Coronary artery (tissue), 2 donors: ENCODE results near the gene DCST1.

Experiments
- DNase-seq: peaks from one replicate; pipeline ENCODE4 v3.0.0-alpha.2; 2017; ENCODE audit warnings: low spot score
- H3K27ac ChIP-seq, 2 donors: fragments of 200-600 bp; sonication (generic); one replicate each; pipeline ENCODE4 v1.5.1; 2016 to 2019
- H3K4me3 ChIP-seq: fragments of 200-600 bp; sonication (generic); 2 replicates; pipeline ENCODE4 v1.5.1; 2016; ENCODE audit warnings: mild to moderate bottlenecking, moderate library complexity
- TF ChIP-seq, protein P1 (sequence below): fragments of 200-600 bp; sonication (generic); IDR thresholded peaks from one replicate; pipeline ENCODE4 v1.5.1; 2019; ENCODE audit warnings: antibody characterized with exemption

DCST1 gene

GRCh38 chr1:155082301-155083051 lies 48.9 kb downstream of the DCST1 start:
- no peak for DNase-seq
- peak overlapping the region; percentile 68 for H3K4me3 ChIP-seq

DNA sequence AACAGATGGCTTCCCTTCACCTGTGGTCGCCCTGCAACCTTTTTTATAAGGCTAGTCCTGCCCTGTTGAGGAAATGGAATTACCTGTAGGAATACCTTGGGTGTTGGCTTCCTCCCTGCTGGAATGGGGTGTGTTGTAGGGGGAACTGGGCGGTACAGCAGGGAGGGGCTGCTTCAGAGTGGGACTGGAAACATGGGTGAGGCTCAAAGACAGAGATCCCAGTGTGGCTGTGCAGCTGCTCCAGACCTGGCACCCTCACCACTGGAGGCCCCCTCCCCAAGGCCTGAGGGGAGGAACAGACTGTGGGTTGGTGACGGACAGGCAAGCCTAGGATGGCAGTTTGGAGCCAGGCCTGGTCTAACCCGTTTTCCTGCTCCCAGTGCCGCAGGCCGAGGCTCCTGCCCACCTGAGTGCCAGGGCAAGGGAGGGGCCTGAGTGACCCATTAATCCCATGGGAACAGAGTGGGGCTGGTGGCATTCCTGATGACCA lies 49.5 kb downstream of the DCST1 start:
- TF ChIP-seq, protein P1, sequence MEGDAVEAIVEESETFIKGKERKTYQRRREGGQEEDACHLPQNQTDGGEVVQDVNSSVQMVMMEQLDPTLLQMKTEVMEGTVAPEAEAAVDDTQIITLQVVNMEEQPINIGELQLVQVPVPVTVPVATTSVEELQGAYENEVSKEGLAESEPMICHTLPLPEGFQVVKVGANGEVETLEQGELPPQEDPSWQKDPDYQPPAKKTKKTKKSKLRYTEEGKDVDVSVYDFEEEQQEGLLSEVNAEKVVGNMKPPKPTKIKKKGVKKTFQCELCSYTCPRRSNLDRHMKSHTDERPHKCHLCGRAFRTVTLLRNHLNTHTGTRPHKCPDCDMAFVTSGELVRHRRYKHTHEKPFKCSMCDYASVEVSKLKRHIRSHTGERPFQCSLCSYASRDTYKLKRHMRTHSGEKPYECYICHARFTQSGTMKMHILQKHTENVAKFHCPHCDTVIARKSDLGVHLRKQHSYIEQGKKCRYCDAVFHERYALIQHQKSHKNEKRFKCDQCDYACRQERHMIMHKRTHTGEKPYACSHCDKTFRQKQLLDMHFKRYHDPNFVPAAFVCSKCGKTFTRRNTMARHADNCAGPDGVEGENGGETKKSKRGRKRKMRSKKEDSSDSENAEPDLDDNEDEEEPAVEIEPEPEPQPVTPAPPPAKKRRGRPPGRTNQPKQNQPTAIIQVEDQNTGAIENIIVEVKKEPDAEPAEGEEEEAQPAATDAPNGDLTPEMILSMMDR = no peak
- no peak for DNase-seq
- H3K27ac ChIP-seq = no peak overlapping the region
- peak overlapping the region; percentile 68 for H3K4me3 ChIP-seq

More at GRCh38 chr1:155082301-155083051, 48.9 kb downstream of the DCST1 start:
- H3K27ac ChIP-seq = no peak overlapping the region
- TF ChIP-seq, protein P1 = no peak

- TF ChIP-seq, protein P1 = no peak
- peak overlapping the region; percentile 74 for H3K4me3 ChIP-seq
- H3K27ac ChIP-seq = no peak overlapping the region
- peak; percentile 70 for DNase-seq
Observed at GRCh38 chr1:155083865-155084721, 50.5 kb downstream of the DCST1 start.

GRCh38 chr1:155084722-155085503 lies 51.3 kb downstream of the DCST1 start:
- peak overlapping the region; percentile 65 to 90 for H3K27ac ChIP-seq
- peak overlapping the region; percentile 74 for H3K4me3 ChIP-seq
- DNase-seq = peak; percentile 94
- TF ChIP-seq, protein P1 = peak; percentile 91

GRCh38 chr1:155085504-155086127 lies 52.0 kb downstream of the DCST1 start:
- TF ChIP-seq, protein P1 = no peak
- Histone ChIP-seq H3K4me3 (peak overlapping the region; percentile 74), H3K27ac (peak overlapping the region; percentile 65 to 90)
- peak; percentile 84 for DNase-seq

DNA sequence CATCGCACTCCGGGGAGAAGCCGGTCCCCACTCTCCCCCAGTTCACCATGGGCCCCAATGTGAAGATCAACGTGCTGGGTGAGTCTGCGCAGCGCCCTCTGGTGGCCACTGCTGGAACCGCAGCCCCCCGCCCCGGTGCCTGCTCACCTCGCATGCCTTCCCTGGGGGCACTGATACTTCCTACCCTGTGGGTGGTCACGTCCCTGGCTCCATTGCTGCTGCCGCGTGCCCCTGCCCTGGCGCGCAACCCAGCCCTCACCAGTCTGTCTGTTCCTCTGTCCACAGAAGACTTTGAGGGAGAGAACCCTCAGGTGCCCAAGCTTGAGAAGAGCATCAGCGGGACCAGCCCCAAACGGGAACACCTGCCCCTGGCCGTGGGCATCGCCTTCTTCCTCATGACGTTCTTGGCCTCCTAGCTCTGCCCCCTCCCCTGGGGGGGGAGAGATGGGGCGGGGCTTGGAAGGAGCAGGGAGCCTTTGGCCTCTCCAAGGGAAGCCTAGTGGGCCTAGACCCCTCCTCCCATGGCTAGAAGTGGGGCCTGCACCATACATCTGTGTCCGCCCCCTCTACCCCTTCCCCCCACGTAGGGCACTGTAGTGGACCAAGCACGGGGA lies 52.6 kb downstream of the DCST1 start:
- Histone ChIP-seq H3K4me3 (peak overlapping the region; percentile 74), H3K27ac (peak overlapping the region in 1 of 2 donors; percentile 90)
- DNase-seq = peak; percentile 79
- TF ChIP-seq, protein P1 = peak; percentile 99
